ENCODE data around the gene HMG20B.

Gene HMG20B

GRCh38 chr19:3613818-3614661, 41.3 kb downstream of the HMG20B start:
- Histone ChIP-seq H3K4me1 (ENCODE audit: control insufficient read depth, low read depth, low read length) (no peaks in the 10 kb centered on the region), H3K27me3 (ENCODE audit: control insufficient read depth, insufficient read depth, low read length) (no peaks in the 10 kb centered on the region), H3K36me3 (ENCODE audit: control insufficient read depth, low read depth, low read length) (peaks cover 6% of the 10 kb centered on the region), H3K27ac (ENCODE audit: low read length) (no peak overlapping the region), H3K9ac (ENCODE audit: low read length) (no peak overlapping the region), H3K4me3 (ENCODE audit: low read length) (no peak overlapping the region), H3K9me3 (ENCODE audit: control insufficient read depth, low read depth, low read length) (no peaks in the 10 kb centered on the region)

GRCh38 chr19:3614858-3615505, 42.2 kb downstream of the HMG20B start:
- H3K27me3 ChIP-seq (ENCODE audit: control insufficient read depth, insufficient read depth, low read length), result no peaks in the 10 kb centered on the region
- H3K4me3 ChIP-seq (ENCODE audit: low read length), result no peak overlapping the region
- H3K36me3 ChIP-seq (ENCODE audit: control insufficient read depth, low read depth, low read length), result peaks cover 6% of the 10 kb centered on the region
- H3K9me3 ChIP-seq (ENCODE audit: control insufficient read depth, low read depth, low read length), result no peaks in the 10 kb centered on the region
- no peaks in the 10 kb centered on the region for H3K4me1 ChIP-seq (ENCODE audit: control insufficient read depth, low read depth, low read length)
- H3K27ac ChIP-seq (ENCODE audit: low read length), result no peak overlapping the region
- H3K9ac ChIP-seq (ENCODE audit: low read length), result no peak overlapping the region

- H3K9ac ChIP-seq (ENCODE audit: low read length), result no peak overlapping the region
- H3K27ac ChIP-seq (ENCODE audit: low read length), result no peak overlapping the region
- H3K9me3 ChIP-seq (ENCODE audit: control insufficient read depth, low read depth, low read length), result no peaks in the 10 kb centered on the region
- H3K4me3 ChIP-seq (ENCODE audit: low read length), result no peak overlapping the region
- H3K4me1 ChIP-seq (ENCODE audit: control insufficient read depth, low read depth, low read length), result no peaks in the 10 kb centered on the region
- no peaks in the 10 kb centered on the region for H3K27me3 ChIP-seq (ENCODE audit: control insufficient read depth, insufficient read depth, low read length)
- H3K36me3 ChIP-seq (ENCODE audit: control insufficient read depth, low read depth, low read length), result peaks cover 6% of the 10 kb centered on the region
These were observed 42.9 kb downstream of the HMG20B start for GRCh38 chr19:3615524-3616135.

GRCh38 chr19:3617463-3617862, 44.7 kb downstream of the HMG20B start:
- no peaks in the 10 kb centered on the region for H3K9me3 ChIP-seq (ENCODE audit: control insufficient read depth, low read depth, low read length)
- H3K27me3 ChIP-seq (ENCODE audit: control insufficient read depth, insufficient read depth, low read length), result no peaks in the 10 kb centered on the region
- H3K27ac ChIP-seq (ENCODE audit: low read length), result no peak overlapping the region
- H3K36me3 ChIP-seq (ENCODE audit: control insufficient read depth, low read depth, low read length), result no peaks in the 10 kb centered on the region
- H3K4me3 ChIP-seq (ENCODE audit: low read length), result no peak overlapping the region
- H3K9ac ChIP-seq (ENCODE audit: low read length), result no peak overlapping the region
- no peaks in the 10 kb centered on the region for H3K4me1 ChIP-seq (ENCODE audit: control insufficient read depth, low read depth, low read length)

- H3K27me3 ChIP-seq (ENCODE audit: control insufficient read depth, insufficient read depth, low read length), result no peaks in the 10 kb centered on the region
- no peaks in the 10 kb centered on the region for H3K9me3 ChIP-seq (ENCODE audit: control insufficient read depth, low read depth, low read length)
- H3K9ac ChIP-seq (ENCODE audit: low read length), result no peak overlapping the region
- no peaks in the 10 kb centered on the region for H3K4me1 ChIP-seq (ENCODE audit: control insufficient read depth, low read depth, low read length)
- peaks cover under 1% of the 10 kb centered on the region for H3K36me3 ChIP-seq (ENCODE audit: control insufficient read depth, low read depth, low read length)
- no peak overlapping the region for H3K4me3 ChIP-seq (ENCODE audit: low read length)
- no peak overlapping the region for H3K27ac ChIP-seq (ENCODE audit: low read length)
These were observed 45.5 kb downstream of the HMG20B start for GRCh38 chr19:3618144-3618810.

- H3K27ac ChIP-seq (ENCODE audit: low read length), result no peak overlapping the region
- H3K27me3 ChIP-seq (ENCODE audit: control insufficient read depth, insufficient read depth, low read length), result no peaks in the 10 kb centered on the region
- H3K9ac ChIP-seq (ENCODE audit: low read length), result no peak overlapping the region
- H3K4me1 ChIP-seq (ENCODE audit: control insufficient read depth, low read depth, low read length), result no peaks in the 10 kb centered on the region
- H3K4me3 ChIP-seq (ENCODE audit: low read length), result no peak overlapping the region
- no peaks in the 10 kb centered on the region for H3K9me3 ChIP-seq (ENCODE audit: control insufficient read depth, low read depth, low read length)
- H3K36me3 ChIP-seq (ENCODE audit: control insufficient read depth, low read depth, low read length), result peaks cover 3% of the 10 kb centered on the region
These were observed 46.3 kb downstream of the HMG20B start for GRCh38 chr19:3618811-3619630.

GRCh38 chr19:3619631-3620012, 46.9 kb downstream of the HMG20B start:
- no peaks in the 10 kb centered on the region for H3K4me1 ChIP-seq (ENCODE audit: control insufficient read depth, low read depth, low read length)
- H3K4me3 ChIP-seq (ENCODE audit: low read length), result no peak overlapping the region
- no peak overlapping the region for H3K27ac ChIP-seq (ENCODE audit: low read length)
- H3K36me3 ChIP-seq (ENCODE audit: control insufficient read depth, low read depth, low read length), result peaks cover 3% of the 10 kb centered on the region
- no peak overlapping the region for H3K9ac ChIP-seq (ENCODE audit: low read length)
- no peaks in the 10 kb centered on the region for H3K9me3 ChIP-seq (ENCODE audit: control insufficient read depth, low read depth, low read length)
- H3K27me3 ChIP-seq (ENCODE audit: control insufficient read depth, insufficient read depth, low read length), result no peaks in the 10 kb centered on the region

GRCh38 chr19:3620145-3620816, 47.5 kb downstream of the HMG20B start:
- Histone ChIP-seq H3K4me3 (ENCODE audit: low read length) (no peak overlapping the region), H3K9ac (ENCODE audit: low read length) (no peak overlapping the region), H3K9me3 (ENCODE audit: control insufficient read depth, low read depth, low read length) (no peaks in the 10 kb centered on the region), H3K36me3 (ENCODE audit: control insufficient read depth, low read depth, low read length) (peaks cover 3% of the 10 kb centered on the region), H3K4me1 (ENCODE audit: control insufficient read depth, low read depth, low read length) (no peaks in the 10 kb centered on the region), H3K27me3 (ENCODE audit: control insufficient read depth, insufficient read depth, low read length) (no peaks in the 10 kb centered on the region), H3K27ac (ENCODE audit: low read length) (no peak overlapping the region)

GRCh38 chr19:3620817-3621547, 48.2 kb downstream of the HMG20B start:
- peaks cover 3% of the 10 kb centered on the region for H3K36me3 ChIP-seq (ENCODE audit: control insufficient read depth, low read depth, low read length)
- H3K4me3 ChIP-seq (ENCODE audit: low read length), result no peak overlapping the region
- H3K4me1 ChIP-seq (ENCODE audit: control insufficient read depth, low read depth, low read length), result no peaks in the 10 kb centered on the region
- no peak overlapping the region for H3K9ac ChIP-seq (ENCODE audit: low read length)
- no peak overlapping the region for H3K27ac ChIP-seq (ENCODE audit: low read length)
- H3K9me3 ChIP-seq (ENCODE audit: control insufficient read depth, low read depth, low read length), result no peaks in the 10 kb centered on the region
- no peaks in the 10 kb centered on the region for H3K27me3 ChIP-seq (ENCODE audit: control insufficient read depth, insufficient read depth, low read length)

GRCh38 chr19:3621689-3622088, 48.9 kb downstream of the HMG20B start:
- peaks cover 3% of the 10 kb centered on the region for H3K36me3 ChIP-seq (ENCODE audit: control insufficient read depth, low read depth, low read length)
- no peak overlapping the region for H3K27ac ChIP-seq (ENCODE audit: low read length)
- no peaks in the 10 kb centered on the region for H3K27me3 ChIP-seq (ENCODE audit: control insufficient read depth, insufficient read depth, low read length)
- no peak overlapping the region for H3K9ac ChIP-seq (ENCODE audit: low read length)
- H3K9me3 ChIP-seq (ENCODE audit: control insufficient read depth, low read depth, low read length), result no peaks in the 10 kb centered on the region
- no peaks in the 10 kb centered on the region for H3K4me1 ChIP-seq (ENCODE audit: control insufficient read depth, low read depth, low read length)
- H3K4me3 ChIP-seq (ENCODE audit: low read length), result no peak overlapping the region

Measured in iPS-18a (cell line).